IPS-20b (cell line): ENCODE measurements around the gene ZNF24.

Experiments used
- H3K27ac ChIP-seq: one replicate; pipeline ENCODE4 v1.5.1; 2013; ENCODE audit warnings: low read length
- H3K27me3 ChIP-seq: 2 replicates; pipeline ENCODE4 v1.6.1; 2013; ENCODE audit warnings: mild to moderate bottlenecking, low read length, inconsistent platforms; ENCODE audit not compliant: insufficient read depth
- H3K36me3 ChIP-seq: 2 replicates; pipeline ENCODE4 v1.6.1; 2013; ENCODE audit warnings: low read depth, mild to moderate bottlenecking, inconsistent platforms, low read length, moderate library complexity; ENCODE audit not compliant: insufficient read depth
- H3K4me1 ChIP-seq: 2 replicates; pipeline ENCODE4 v1.6.1; 2013; ENCODE audit warnings: mild to moderate bottlenecking, control low read depth, inconsistent platforms, low read length, moderate library complexity; ENCODE audit not compliant: insufficient read depth
- H3K4me3 ChIP-seq: 2 replicates; pipeline ENCODE4 v1.5.1; 2013; ENCODE audit warnings: mild to moderate bottlenecking, low read length, inconsistent platforms
- H3K9ac ChIP-seq: 2 replicates; pipeline ENCODE4 v1.6.1; 2013; ENCODE audit warnings: low read depth, mild to moderate bottlenecking, inconsistent platforms, low read length, moderate library complexity
- H3K9me3 ChIP-seq: 2 replicates; pipeline ENCODE4 v1.6.1; 2013; ENCODE audit warnings: mild to moderate bottlenecking, low read depth, low read length, inconsistent platforms; ENCODE audit not compliant: insufficient read depth

The ZNF24 gene

DNA sequence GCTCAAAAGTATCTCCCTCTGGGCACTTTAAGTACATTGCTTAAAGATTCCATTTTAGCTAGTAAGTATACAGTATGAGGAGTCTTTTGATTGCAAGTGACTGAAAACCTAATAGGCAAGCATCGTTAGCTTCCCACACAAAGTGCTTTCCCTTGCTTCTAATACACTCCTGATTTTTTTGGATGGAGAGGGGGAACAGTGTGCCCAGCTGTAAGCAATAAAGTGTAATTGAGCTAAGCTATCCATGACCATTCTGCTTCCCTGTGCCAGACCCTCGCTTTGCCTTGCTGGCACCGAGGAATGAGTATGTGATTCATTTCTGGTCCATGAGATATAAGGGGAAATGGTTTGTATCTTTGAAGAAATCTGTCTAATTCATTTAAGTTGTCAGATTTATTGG lies 3.8 kb upstream of the ZNF24 start:
- no peaks in the 10 kb centered on the region for H3K27me3 ChIP-seq
- no peak overlapping the region for H3K4me3 ChIP-seq
- no peak overlapping the region for H3K27ac ChIP-seq
- H3K36me3 ChIP-seq: no peaks in the 10 kb centered on the region
- peaks cover 19% of the 10 kb centered on the region for H3K9me3 ChIP-seq
- H3K9ac ChIP-seq: no peak overlapping the region
- peaks cover 13% of the 10 kb centered on the region; the same call in 1 of the 2 replicates for H3K4me1 ChIP-seq

DNA sequence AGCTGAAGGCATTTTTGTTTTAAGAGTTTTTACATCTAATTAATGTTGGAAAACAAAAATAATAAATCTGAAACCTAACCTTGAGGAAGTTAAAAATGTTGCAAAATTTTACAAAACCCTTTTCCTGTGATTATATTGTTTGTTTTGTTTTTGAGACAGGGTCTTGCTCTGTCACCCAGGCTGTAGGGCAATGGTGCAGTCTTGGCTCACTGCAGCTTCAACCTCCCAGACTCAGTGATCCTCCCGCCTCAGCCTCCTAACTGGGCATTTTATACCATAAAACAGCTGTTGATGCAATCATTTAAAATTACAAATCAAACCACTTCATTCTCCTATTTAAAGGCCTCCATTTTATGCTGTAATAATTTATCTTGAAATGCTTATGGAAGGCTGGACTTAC lies 1.7 kb upstream of the ZNF24 start:
- Histone ChIP-seq H3K27ac (no peak overlapping the region), H3K9me3 (no peaks in the 10 kb centered on the region; the same call in 1 of the 2 replicates), H3K4me3 (no peak overlapping the region), H3K27me3 (no peaks in the 10 kb centered on the region), H3K36me3 (peaks cover 7% of the 10 kb centered on the region; the same call in 1 of the 2 replicates), H3K9ac (no peak overlapping the region), H3K4me1 (peaks cover 14% of the 10 kb centered on the region; the same call in 1 of the 2 replicates)

GRCh38 chr18:35345460-35345921 lies 1.3 kb upstream of the ZNF24 start:
- H3K4me3 ChIP-seq: no peak overlapping the region
- no peaks in the 10 kb centered on the region; the same call in 1 of the 2 replicates for H3K9me3 ChIP-seq
- H3K4me1 ChIP-seq: peaks cover 14% of the 10 kb centered on the region; the same call in 1 of the 2 replicates
- peak overlapping the region; percentile 11; the same call in 1 of the 2 replicates for H3K9ac ChIP-seq
- H3K27ac ChIP-seq: no peak overlapping the region
- peaks cover 11% of the 10 kb centered on the region; the same call in 1 of the 2 replicates for H3K36me3 ChIP-seq
- no peaks in the 10 kb centered on the region for H3K27me3 ChIP-seq

DNA sequence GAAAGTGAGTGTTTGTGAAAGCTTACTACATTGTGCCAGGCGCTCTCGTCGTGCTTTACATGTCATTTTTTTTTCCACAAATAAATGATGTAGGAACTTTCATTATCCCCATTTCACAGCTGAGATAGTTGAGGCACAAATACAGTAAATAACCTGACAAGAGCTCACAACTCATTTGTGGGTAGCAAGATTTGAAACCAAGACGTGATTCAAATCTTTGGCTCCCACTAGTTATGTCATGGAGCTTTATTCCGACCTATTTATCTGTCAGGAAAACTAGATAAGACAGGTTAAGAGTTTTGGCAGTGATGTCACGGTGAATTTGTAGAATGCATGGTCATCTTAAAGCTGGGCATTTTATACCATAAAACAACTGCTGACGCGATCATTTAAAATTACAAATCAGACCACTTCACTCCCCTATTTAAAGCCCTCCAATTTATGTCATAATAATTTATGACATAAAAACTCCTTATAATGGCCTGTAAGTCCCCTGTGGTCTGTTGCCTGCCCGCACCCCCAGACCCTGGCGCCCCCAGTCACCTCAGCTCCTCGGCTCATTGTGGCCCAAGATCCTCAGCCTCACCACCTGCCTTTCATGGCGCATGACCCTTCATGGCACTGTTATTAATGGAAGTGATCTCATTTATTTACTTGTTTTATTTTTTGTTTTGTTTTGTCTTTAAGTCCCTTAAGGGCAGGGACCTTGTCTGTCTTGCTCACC lies 678 bp upstream of the ZNF24 start:
- peak overlapping the region; percentile 100; the same call in 1 of the 2 replicates for H3K9ac ChIP-seq
- H3K36me3 ChIP-seq: peaks cover 17% of the 10 kb centered on the region
- peaks cover 14% of the 10 kb centered on the region; the same call in 1 of the 2 replicates for H3K4me1 ChIP-seq
- H3K27me3 ChIP-seq: no peaks in the 10 kb centered on the region
- no peaks in the 10 kb centered on the region for H3K9me3 ChIP-seq
- H3K4me3 ChIP-seq: peak overlapping the region; percentile 97
- no peak overlapping the region for H3K27ac ChIP-seq

GRCh38 chr18:35343488-35343935 lies 708 bp downstream of the ZNF24 start:
- Histone ChIP-seq H3K36me3 (peaks cover 31% of the 10 kb centered on the region), H3K27ac (no peak overlapping the region), H3K27me3 (no peaks in the 10 kb centered on the region), H3K9me3 (no peaks in the 10 kb centered on the region), H3K9ac (peak overlapping the region; percentile 100; the same call in 1 of the 2 replicates), H3K4me3 (peak overlapping the region; percentile 97), H3K4me1 (peaks cover 14% of the 10 kb centered on the region; the same call in 1 of the 2 replicates)

DNA sequence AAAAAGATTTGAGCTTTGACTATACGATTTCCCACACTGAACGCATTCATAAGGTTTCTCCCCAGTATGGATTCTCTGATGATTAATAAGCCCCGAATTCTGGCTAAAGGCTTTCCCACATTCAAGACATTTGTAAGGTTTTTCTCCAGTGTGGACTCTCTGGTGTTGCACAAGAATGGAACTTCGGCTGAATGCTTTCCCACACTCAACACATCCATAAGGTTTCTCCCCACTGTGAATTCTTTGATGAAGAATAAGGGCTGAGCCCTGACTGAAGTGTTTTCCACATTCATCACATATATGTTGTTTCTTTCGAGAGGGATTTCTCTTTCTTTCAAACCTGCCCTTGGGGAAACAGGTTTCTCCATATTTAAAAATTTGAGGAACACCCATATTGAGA lies 6.9 kb downstream of the ZNF24 start:
- Histone ChIP-seq H3K27me3 (no peaks in the 10 kb centered on the region), H3K27ac (no peak overlapping the region), H3K36me3 (peaks cover 93% of the 10 kb centered on the region), H3K9ac (no peak overlapping the region), H3K4me3 (no peak overlapping the region), H3K4me1 (no peaks in the 10 kb centered on the region), H3K9me3 (no peaks in the 10 kb centered on the region)

GRCh38 chr18:35335866-35336265 lies 8.4 kb downstream of the ZNF24 start:
- no peaks in the 10 kb centered on the region for H3K4me1 ChIP-seq
- no peak overlapping the region for H3K9ac ChIP-seq
- no peaks in the 10 kb centered on the region for H3K27me3 ChIP-seq
- no peak overlapping the region for H3K4me3 ChIP-seq
- H3K9me3 ChIP-seq: no peaks in the 10 kb centered on the region
- peaks cover 93% of the 10 kb centered on the region for H3K36me3 ChIP-seq
- no peak overlapping the region for H3K27ac ChIP-seq

GRCh38 chr18:35334821-35335220 lies 9.4 kb downstream of the ZNF24 start:
- H3K36me3 ChIP-seq: peaks cover 82% of the 10 kb centered on the region
- no peak overlapping the region for H3K4me3 ChIP-seq
- H3K9ac ChIP-seq: no peak overlapping the region
- H3K27me3 ChIP-seq: no peaks in the 10 kb centered on the region
- H3K4me1 ChIP-seq: no peaks in the 10 kb centered on the region
- H3K27ac ChIP-seq: no peak overlapping the region
- H3K9me3 ChIP-seq: no peaks in the 10 kb centered on the region

DNA sequence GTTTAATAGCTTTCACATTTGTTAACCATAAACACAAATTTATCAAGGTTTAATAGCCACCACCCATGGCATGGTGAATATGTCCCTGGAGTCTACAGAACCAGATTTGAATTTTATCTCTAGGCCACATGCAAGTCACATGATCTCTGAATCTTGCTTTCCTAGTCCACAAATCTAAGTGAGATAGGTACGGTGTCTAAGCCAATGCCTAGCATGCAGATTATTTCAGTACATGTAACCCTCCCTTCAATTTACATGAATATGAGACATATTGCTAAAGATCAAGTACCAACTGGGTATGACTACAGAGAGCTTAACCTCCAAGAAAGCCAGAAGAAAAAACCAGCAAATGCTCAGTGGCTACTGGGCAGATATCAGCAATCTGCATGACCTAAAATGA lies 10.0 kb downstream of the ZNF24 start:
- Histone ChIP-seq H3K27me3 (no peaks in the 10 kb centered on the region), H3K27ac (no peak overlapping the region), H3K36me3 (peaks cover 76% of the 10 kb centered on the region), H3K4me3 (no peak overlapping the region), H3K9me3 (no peaks in the 10 kb centered on the region), H3K9ac (no peak overlapping the region), H3K4me1 (no peaks in the 10 kb centered on the region)

DNA sequence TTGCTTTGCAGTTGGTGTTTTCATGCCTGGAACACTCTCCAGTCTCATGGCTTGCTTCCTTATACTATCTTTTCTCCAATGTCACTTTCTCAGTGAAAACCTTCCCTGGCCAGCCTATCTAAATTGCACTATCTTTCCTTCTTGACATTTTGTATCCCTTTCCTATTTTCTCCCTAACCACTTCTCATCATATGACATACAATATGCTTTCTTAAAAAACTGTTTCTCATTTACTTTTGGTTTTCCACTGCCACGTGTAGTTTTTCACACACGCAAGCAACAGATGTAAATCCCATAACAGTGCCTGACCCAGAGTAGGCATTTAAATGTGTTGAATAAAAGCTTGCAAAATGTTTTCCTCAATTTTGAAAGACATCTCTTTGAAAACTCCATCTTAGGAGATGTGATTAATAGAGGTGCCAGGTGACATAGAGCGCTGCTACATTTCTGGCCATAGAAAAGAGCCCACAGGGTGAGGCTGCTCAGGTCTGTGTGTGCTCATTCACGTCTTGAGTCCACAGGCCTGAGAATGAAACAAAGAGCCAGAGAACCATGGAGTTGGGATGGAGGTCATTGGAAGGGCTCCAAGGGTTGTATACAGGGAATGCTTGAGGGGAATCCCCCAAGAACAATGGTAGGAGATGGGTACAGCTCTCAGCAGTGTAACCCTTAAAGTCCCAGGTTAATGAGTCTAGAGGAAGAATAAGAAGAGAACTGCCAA lies 12.7 kb downstream of the ZNF24 start:
- Histone ChIP-seq H3K36me3 (peaks cover 49% of the 10 kb centered on the region), H3K9ac (no peak overlapping the region), H3K9me3 (no peaks in the 10 kb centered on the region), H3K4me3 (no peak overlapping the region), H3K4me1 (no peaks in the 10 kb centered on the region), H3K27me3 (no peaks in the 10 kb centered on the region), H3K27ac (no peak overlapping the region)

DNA sequence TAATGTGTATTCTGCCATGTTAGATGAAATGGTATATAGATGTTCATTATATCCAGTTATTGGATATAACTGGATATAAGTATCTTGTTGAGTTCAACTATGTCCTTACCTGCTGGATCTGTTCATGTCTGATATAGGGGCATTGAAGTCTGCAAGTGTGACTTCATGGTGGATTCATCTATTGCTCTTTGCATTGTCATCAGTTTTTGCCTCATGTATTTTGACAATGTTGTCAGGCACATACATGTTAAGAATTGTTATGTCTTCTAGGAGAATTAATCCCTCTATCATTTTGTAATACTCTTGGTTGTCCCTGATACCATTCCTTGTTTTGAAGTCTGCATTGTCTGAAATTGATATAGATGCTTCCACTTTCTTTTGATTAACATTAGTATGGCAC lies 15.4 kb downstream of the ZNF24 start:
- H3K27ac ChIP-seq: no peak overlapping the region
- no peak overlapping the region for H3K9ac ChIP-seq
- no peaks in the 10 kb centered on the region for H3K9me3 ChIP-seq
- H3K27me3 ChIP-seq: no peaks in the 10 kb centered on the region
- peaks cover 23% of the 10 kb centered on the region; the same call in 1 of the 2 replicates for H3K36me3 ChIP-seq
- H3K4me1 ChIP-seq: peaks cover 4% of the 10 kb centered on the region; the same call in 1 of the 2 replicates
- no peak overlapping the region for H3K4me3 ChIP-seq
